IPS DF 6.9 (cell line): ENCODE measurements around the gene THNSL1.

Experiments
- DNase-seq: peaks from one replicate; pipeline ENCODE4 v3.0.0-alpha.2; 2013; ENCODE audit warnings: low read depth, low spot score
- H3K27ac ChIP-seq: one replicate; pipeline ENCODE4 v1.5.1; 2013; ENCODE audit warnings: low read length, control low read depth
- H3K27me3 ChIP-seq: 2 replicates; pipeline ENCODE4 v1.6.1; 2013; ENCODE audit warnings: mild to moderate bottlenecking, low read length; ENCODE audit not compliant: control insufficient read depth, insufficient read depth
- H3K36me3 ChIP-seq: 2 replicates; pipeline ENCODE4 v1.6.1; 2013; ENCODE audit warnings: low read length; ENCODE audit not compliant: control insufficient read depth, insufficient read depth
- H3K4me1 ChIP-seq: 2 replicates; pipeline ENCODE4 v1.6.1; 2013; ENCODE audit warnings: low read length; ENCODE audit not compliant: control insufficient read depth, insufficient read depth
- H3K4me3 ChIP-seq: 2 replicates; pipeline ENCODE4 v1.5.1; 2013; ENCODE audit warnings: mild to moderate bottlenecking, low read length
- H3K9me3 ChIP-seq: 2 replicates; pipeline ENCODE4 v1.6.1; 2013; ENCODE audit warnings: low read length, inconsistent platforms; ENCODE audit not compliant: control insufficient read depth, insufficient read depth
- WGBS: extraction: QIAGEN DNeasy Blood & Tissue Kit; methylation state at CpG from one replicate; pipeline ENCODE4 v1.1.7; 2013; ENCODE audit warnings: mixed read lengths, missing lambda C conversion rate; ENCODE audit not compliant: insufficient read length, insufficient coverage; 5-methylcytosine and 5-hydroxymethylcytosine counted together

The THNSL1 gene

GRCh38 chr10:24982319-24983112, 33.9 kb upstream of the THNSL1 start:
- Histone ChIP-seq H3K27me3 (no peaks in the 10 kb centered on the region), H3K4me1 (no peaks in the 10 kb centered on the region), H3K4me3 (no peak overlapping the region), H3K9me3 (no peaks in the 10 kb centered on the region), H3K36me3 (no peaks in the 10 kb centered on the region), H3K27ac (no peak overlapping the region)
- WGBS = no CpG with 5 or more reads among the region's 1 CpG
- DNase-seq = no peak

DNA sequence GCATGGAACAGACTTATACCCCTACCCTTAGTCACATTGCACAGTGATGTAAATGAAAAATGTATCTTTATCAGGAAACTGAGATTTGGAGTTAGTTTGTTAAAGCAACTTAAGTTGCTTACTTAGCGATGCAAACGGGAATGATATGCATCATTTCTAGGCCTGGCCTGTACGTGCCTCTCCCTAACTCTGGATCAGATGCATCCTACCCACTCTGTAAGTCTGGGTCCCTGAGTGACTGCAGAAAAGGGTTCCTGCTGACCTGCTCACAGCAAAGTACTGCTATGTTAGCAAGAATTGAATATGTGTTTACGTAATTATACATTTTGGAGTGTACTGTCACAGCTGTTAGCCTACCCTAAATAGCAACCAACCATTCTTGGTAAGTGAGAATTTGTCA, 33.3 kb upstream of the THNSL1 start:
- no peaks in the 10 kb centered on the region for H3K9me3 ChIP-seq
- no peak overlapping the region for H3K27ac ChIP-seq
- no peak overlapping the region for H3K4me3 ChIP-seq
- no CpG with 5 or more reads among the region's 4 CpGs for WGBS
- H3K4me1 ChIP-seq = no peaks in the 10 kb centered on the region
- no peaks in the 10 kb centered on the region for H3K36me3 ChIP-seq
- DNase-seq = no peak
- no peaks in the 10 kb centered on the region for H3K27me3 ChIP-seq

DNA sequence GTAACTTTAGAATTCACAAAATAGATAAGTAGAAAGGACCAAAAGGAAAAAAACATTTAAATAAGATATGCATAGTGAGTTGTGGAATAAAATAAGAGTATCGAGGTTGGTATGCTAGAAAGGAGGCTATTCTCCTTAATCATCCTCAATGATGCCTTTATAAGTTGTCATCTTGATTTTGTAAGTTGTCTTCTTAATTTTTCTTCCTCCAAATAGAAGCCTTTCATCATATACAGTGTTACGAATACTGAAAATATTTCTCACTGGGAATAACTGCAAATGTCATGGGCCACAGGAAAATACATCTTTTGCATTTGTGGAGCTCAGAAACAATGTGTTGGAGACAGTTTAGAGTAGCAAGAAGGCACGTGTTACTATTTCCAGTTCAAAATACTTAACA, 32.5 kb upstream of the THNSL1 start:
- Histone ChIP-seq H3K9me3 (no peaks in the 10 kb centered on the region), H3K4me3 (no peak overlapping the region), H3K27ac (no peak overlapping the region), H3K36me3 (no peaks in the 10 kb centered on the region), H3K4me1 (no peaks in the 10 kb centered on the region), H3K27me3 (no peaks in the 10 kb centered on the region)
- no peak for DNase-seq
- 100% methylated on average over 1 of the region's 3 CpGs for WGBS

DNA sequence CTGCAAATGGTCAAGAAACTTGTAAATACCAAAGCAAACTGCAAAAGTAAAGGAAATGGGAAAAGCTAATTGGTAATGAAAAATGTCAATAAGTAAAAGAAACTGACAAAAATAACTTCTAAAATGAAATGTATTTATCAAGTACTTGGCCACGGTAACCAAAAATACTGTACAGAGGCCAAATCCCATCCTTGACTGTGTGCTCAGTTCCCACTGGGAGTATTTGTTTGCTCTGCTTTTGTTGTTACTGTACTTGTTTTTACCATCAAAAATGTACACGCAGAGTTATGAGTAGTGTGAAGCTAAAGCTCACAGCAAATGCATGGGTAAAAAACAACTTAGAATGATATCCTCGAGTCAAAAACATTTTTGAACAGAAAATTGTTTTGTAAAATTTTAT, 31.5 kb upstream of the THNSL1 start:
- no peak for DNase-seq
- H3K27ac ChIP-seq = no peak overlapping the region
- no peaks in the 10 kb centered on the region for H3K27me3 ChIP-seq
- H3K9me3 ChIP-seq = no peaks in the 10 kb centered on the region
- no peak overlapping the region for H3K4me3 ChIP-seq
- H3K4me1 ChIP-seq = no peaks in the 10 kb centered on the region
- H3K36me3 ChIP-seq = no peaks in the 10 kb centered on the region
- WGBS = no CpG with 5 or more reads among the region's 3 CpGs

DNA sequence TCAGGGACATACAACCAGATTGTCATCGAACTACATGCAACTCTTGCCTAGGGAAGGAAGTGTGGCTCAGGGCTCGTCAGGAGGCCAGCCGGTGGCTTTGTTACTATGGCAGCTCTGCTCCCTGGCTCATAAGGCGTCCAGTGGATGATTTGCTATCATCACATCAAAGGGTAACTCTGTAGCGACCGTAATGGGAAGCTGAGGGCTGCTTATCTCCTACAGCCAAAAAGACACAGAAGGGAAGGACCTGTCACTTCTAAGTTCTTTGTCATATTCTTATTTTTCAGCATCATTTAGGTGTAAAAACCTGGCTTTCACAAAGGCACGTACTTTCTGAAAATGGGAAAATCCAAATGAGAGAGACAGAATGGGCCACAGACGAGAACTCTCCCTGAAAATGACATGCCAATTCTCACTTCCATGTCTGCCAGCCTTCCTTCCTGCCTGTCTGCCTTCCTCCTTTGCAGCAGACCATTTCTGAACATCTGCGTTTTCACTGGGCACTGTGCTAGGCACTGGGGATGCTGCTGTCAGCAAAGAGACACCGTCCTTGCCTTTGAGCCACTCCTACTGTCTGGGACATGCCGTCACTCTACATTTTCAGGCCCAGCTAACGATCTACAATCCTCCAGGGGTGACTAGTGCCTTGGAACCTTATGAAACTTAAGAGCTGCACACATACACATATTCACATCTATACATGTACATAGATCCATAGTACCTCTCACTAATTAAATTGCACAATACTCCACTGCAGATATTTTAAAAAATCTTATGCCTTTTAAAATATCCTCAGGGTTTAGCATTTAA, 27.4 kb upstream of the THNSL1 start:
- no CpG with 5 or more reads among the region's 12 CpGs for WGBS
- no peak for DNase-seq
- H3K36me3 ChIP-seq = no peaks in the 10 kb centered on the region
- H3K4me3 ChIP-seq = no peak overlapping the region
- H3K4me1 ChIP-seq = no peaks in the 10 kb centered on the region
- H3K27me3 ChIP-seq = no peaks in the 10 kb centered on the region
- no peak overlapping the region for H3K27ac ChIP-seq
- no peaks in the 10 kb centered on the region for H3K9me3 ChIP-seq

DNA sequence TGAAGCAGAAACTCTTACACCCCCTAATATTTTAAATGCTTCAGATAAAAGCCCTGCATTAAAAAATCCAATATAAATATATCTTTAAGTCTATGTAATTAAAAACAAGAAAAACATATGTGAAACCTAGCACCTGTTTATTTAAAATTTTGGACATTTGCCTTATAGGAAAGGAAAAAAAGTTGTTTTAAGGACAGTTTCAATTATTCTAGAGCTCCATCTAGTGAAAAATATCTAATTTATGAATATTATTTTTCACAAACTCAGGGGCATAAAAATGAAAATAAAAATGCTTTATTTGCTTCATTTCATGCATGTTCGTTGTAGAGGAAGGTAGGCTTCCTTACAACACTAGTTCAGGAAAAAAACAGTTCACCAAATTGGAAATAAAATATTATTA, 26.5 kb upstream of the THNSL1 start:
- H3K36me3 ChIP-seq = no peaks in the 10 kb centered on the region
- WGBS = no CpG with 5 or more reads among the region's 1 CpG
- H3K4me1 ChIP-seq = no peaks in the 10 kb centered on the region
- no peaks in the 10 kb centered on the region for H3K27me3 ChIP-seq
- no peaks in the 10 kb centered on the region for H3K9me3 ChIP-seq
- DNase-seq = no peak
- no peak overlapping the region for H3K4me3 ChIP-seq
- no peak overlapping the region for H3K27ac ChIP-seq

GRCh38 chr10:24991298-24991697, 25.1 kb upstream of the THNSL1 start:
- H3K27ac ChIP-seq = no peak overlapping the region
- H3K36me3 ChIP-seq = no peaks in the 10 kb centered on the region
- H3K9me3 ChIP-seq = no peaks in the 10 kb centered on the region
- H3K4me3 ChIP-seq = no peak overlapping the region
- H3K27me3 ChIP-seq = no peaks in the 10 kb centered on the region
- WGBS = no CpG with 5 or more reads among the region's 13 CpGs
- no peak for DNase-seq
- no peaks in the 10 kb centered on the region for H3K4me1 ChIP-seq

DNA sequence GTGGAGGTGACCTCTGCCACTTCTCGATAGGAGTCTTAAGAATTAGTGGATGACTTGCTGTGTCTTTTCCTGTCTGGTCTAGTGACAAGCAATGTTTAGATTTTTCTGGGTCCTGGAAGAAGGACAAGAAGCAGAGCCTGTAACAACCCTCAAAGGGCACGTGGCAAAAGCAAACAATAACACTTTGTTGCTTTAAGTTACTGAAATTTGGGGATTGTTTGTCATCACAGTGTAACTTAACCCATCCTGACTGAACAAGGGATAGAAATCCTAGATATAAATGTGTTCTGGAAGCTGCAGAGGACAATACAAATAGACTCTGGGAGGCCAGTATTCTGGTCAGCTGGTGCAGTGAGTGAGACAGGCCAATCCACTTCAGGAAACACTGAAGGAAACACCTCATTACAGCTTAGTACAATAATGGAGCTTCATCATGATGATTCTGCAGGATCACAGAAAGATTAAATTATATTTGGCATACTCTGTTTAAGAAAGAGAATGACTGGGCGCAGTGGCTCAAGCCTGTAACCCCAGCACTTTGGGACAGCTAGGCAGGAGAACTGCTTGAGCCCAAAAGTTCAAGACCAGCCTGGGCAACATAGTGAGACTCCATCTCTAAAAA, 23.8 kb upstream of the THNSL1 start:
- WGBS = no CpG with 5 or more reads among the region's 3 CpGs
- Histone ChIP-seq H3K4me3 (no peak overlapping the region), H3K9me3 (no peaks in the 10 kb centered on the region), H3K27me3 (no peaks in the 10 kb centered on the region), H3K36me3 (no peaks in the 10 kb centered on the region), H3K27ac (no peak overlapping the region), H3K4me1 (no peaks in the 10 kb centered on the region)
- DNase-seq = no peak

GRCh38 chr10:24993237-24993958, 23.0 kb upstream of the THNSL1 start:
- Histone ChIP-seq H3K9me3 (no peaks in the 10 kb centered on the region), H3K27ac (no peak overlapping the region)
- no CpG with 5 or more reads among the region's 1 CpG for WGBS

GRCh38 chr10:24995072-24995471, 21.3 kb upstream of the THNSL1 start:
- no peak overlapping the region for H3K27ac ChIP-seq
- no peaks in the 10 kb centered on the region for H3K36me3 ChIP-seq
- H3K4me1 ChIP-seq = no peaks in the 10 kb centered on the region
- no peaks in the 10 kb centered on the region for H3K27me3 ChIP-seq
- DNase-seq = no peak
- no peaks in the 10 kb centered on the region for H3K9me3 ChIP-seq
- H3K4me3 ChIP-seq = no peak overlapping the region

More at GRCh38 chr10:24993237-24993958, 23.0 kb upstream of the THNSL1 start:
- no peaks in the 10 kb centered on the region for H3K36me3 ChIP-seq
- DNase-seq = no peak
- H3K4me1 ChIP-seq = no peaks in the 10 kb centered on the region
- no peak overlapping the region for H3K4me3 ChIP-seq
- no peaks in the 10 kb centered on the region for H3K27me3 ChIP-seq
